OCI-LY7 (cell line): ENCODE measurements around the gene PDGFB.

ENCODE experiments used
- CTCF ChIP-seq: fragments of 200-600 bp; sonication (generic); conservative IDR thresholded peaks from 2 replicates; pipeline ENCODE4 v1.5.1; 2014; ENCODE audit warnings: mild to moderate bottlenecking, antibody characterized with exemption, low read length, moderate library complexity, mixed read lengths
- EZH2phosphoT487 ChIP-seq: fragments of 200-600 bp; sonication (generic); IDR thresholded peaks from 2 replicates; pipeline ENCODE4 v1.6.1; 2018; ENCODE audit warnings: low read depth, borderline replicate concordance, mild to moderate bottlenecking, mixed run types, antibody characterized with exemption, low read length, moderate library complexity, mixed read lengths

DNA sequence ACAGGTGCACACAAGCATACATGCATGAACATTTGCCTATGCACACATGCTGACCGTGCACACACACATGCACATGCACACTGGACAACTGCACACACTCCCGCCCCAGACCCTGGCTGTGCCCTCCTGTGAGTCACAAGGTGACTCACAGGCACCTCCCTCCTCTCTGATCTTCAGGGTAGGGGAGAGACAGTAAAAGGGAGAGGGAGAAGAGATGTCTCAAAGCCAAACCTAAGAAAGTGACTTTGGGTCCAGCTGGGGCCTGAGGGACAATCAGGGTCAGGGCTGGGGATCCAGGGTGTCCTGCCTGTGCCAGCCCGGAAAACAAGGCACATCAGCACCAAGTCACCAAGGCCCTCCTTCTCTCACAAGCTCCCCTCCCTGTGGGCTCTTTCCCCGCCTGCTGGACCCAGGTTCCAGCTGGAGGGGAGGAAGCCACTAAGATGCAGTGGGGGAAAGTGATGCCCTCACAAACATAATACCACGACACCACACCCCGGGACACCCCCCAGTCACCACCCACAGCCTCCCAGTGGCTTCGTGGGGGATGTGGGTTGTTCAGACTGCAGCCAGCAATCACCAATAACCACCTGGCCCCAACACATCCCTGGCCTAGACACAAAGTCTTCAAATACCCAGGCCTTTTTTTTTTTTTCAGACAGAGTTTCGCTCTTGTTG is 39.3 kb downstream of the PDGFB start:
- no peak for TF ChIP-seq CTCF
- TF ChIP-seq EZH2phosphoT487 = no peak
